NOMO-1 treated with DMSO at 0.1 percent for 48 hours (cell line): ENCODE data around the gene C1orf167.
"Not testable (repeated sequence)": the region's sequence is repeated elsewhere in the genome, so short reads cannot be mapped to it uniquely, and the experiment has no call there.

Source experiments
- DNase-seq: peaks from one replicate; lab custom pipeline; 2025; ENCODE audit not compliant: unreplicated experiment; lab: John Stamatoyannopoulos, UW

The C1orf167 gene

DNA sequence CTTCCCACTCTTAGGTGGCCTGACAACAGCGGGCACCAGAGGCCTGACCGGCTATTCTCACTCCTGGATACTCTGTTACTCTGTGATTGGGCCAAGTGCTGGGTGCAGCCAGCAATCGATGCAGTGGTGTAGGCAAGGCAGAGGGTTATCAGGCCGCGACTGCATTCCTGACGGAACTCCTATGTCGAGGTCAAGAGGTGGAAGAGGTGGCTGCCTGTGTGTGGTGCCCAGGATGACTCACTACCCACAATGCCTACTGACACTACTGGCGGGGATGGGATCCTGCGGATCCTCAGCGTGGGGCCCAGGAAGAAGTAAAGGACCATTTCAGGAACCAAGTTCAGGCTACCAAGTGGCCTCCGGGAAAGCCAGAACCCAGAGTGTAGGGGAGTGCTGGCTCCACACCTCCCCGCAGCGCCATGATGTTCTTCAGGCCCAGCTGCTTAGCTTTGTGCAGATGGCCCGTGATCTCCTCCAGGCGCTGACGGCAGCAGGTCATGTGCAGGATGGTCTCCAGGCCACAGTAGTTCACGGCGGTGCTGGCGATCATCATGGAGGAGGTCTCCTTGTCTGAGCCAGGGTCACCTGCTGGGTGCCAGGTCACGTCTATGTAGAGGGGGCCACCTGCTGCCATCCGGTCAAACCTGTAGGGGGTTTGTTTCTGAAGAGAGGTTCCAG is 38.9 kb downstream of the C1orf167 start:
- no peak for DNase-seq

DNA sequence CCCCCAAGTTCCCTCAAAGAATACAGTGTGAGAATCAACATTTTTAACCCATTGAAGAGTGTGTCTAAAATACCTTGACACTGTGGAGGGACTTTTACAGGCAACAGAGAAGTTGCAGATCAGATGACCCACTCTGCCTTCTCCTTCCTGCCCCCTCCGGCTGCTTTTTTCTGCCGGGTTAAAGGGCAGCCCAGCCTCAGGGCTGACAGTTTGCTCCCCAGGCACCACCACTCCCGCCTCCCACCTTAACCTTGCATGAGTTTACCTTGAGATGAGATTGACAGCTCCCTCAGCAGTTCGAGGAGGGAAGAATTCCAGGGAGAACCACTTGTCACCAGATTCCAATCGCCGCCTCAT is 40.6 kb downstream of the C1orf167 start:
- peak; percentile 18 for DNase-seq

DNA sequence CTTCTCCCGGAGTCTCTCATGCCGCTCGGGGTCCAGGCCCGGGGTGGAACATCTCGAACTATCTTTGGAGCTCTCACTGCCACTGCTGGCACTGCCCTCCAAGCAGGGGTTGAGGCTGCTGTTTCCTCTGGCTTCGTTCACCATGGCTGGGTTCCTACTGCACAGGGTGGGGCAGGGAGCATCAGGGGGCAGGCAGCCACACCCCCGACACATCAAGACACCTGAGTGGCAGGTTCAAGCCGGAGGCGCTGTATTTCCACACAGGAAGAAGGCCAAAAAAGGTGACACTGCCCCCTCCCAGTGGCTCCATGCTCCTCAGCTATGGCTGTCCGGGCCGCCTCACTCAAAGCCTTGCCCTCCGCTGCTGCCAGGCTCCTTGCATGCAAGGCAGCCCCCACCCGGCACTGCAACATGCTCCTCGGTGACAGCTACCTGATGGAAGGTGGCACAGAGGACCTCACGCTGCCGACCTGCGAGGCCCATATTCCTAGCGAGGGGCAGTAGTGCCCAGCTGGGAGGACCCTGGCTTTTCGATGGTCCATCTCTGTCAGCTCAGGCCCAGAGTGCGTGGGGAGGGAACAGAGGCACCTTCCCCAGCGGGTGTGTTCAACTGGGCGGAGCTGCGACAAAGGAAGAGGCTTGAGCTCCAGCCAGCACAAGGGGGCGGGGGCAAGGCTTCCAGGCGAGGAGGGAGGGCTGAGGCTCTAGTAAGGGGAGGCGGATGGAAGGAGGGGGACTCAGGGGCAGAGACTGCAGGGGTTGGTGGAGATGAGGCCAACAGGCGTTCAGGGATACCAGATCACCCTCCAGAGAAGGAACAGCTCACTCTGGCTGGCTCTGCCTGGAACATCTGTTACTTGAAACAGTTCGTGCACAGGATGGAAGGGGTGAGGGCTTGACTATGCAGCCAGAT is 41.2 kb downstream of the C1orf167 start:
- peak; percentile 88 for DNase-seq

DNA sequence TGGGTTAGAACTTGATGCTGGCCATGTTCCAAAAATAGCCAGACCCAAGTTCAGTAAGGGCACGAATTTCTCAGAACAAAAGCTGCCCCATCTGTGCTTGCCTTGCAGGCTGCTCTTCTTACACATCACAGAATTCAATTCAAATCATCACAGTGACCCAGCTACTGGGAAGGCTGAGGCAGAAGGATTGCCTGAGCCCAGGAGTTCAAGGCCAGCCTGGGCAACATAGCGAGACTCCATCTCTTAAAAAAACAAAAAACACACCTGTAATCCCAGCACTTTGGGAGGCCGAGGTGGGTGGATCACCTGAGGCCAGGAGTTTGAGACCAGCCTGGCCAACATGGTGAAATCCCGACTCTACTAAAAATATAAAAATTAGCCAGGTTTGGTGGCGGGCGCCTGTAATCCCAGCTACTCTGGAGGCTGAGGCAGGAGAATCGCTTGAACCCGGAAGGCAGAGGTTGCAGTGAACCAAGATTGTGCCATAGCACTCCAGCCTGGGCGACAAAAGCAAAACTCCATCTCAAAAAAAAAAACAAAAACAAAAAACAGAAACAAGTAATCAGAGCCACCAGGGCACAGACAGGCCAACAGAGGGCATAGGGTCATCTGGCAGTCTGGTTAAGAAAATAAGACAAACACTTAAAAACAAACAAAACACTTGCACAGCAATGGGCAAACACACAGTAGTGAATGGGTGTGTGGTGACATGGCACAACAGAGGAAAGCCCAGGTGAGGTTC is 42.1 kb downstream of the C1orf167 start:
- DNase-seq = not testable (repeated sequence)

DNA sequence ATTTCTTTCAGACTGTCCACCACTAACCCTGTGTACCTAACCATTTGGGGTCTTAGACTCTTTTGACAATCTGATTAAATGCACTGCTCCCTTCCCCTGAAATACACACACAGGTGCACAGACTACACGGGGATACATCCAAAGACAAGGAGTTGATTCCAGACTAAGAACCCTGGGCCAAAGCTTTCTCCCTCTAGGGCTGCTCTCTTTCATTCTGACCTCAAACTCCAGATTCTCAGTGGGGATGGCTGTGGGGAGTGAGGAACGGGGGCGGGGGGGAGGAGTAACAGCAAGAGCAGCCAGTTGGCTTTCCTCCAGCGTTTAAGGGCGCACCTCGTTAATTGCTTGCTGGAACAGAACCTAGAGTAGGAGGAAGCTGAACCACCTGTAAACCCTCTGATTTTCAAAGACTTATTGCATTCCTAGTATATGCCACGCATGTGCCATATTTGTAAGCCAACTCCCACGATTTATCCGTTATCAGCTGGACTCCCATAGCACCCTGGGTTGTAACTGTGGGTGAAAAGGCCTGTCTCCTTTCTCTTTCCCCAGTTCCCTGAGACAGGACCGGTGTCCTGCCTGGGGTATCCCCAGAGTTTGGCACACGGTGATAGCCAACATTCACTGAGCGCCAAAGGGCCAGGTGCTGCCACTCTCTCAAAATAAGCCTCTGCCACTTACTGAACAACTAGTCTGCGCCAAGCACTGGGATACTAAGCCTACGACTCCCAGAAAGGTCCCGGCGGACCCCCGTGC is 42.9 kb downstream of the C1orf167 start:
- DNase-seq = no peak

DNA sequence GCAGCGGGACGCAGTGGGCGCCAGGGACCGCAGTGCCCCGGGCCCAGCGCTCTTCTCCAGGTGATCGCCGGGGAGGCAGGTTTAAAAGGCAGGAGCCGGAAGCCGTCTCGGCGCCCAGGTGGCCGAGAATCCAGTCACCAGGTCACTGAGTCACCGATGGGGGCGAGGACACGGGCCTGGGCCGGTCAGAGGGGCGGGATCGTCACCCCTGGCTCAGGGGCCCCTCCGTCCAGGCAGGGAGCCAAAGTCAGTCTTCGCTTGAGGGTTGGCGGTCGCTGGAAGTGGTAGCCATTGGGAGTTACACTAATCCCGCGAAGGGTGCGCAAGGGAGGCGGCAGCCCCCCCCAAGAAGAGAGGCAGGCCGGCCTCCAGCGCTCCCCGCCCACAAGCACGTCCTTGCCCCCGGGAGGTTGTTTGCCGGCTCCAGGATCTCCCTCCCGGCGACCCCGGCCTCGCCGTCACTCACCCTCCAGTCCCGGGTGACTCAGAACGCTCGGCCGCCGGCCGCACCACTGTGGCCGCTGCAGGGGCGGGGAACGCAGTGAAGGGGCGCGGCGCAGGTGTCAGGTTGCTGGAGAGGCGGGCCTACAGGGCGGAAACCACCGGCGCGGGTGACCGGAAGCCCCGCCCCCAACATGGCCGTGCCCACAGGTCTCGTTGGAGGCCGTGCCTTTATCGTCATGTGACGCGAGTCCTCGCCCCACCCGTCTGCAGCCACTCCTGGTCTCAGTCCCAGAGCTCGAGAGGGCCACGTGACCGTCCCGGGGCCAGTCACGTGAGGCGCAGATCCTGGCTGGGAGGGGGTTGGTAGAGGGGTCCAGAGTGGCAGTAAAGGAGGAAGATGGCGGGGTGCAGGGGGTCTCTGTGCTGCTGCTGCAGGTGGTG is 43.7 kb downstream of the C1orf167 start, which contains the start of the genes CLCN6 and MTHFR:
Gene CLCN6 (plus strand): TSS at position 770 of the 885 bp plus-strand sequence. CDS start 72 bp downstream, at position 842.
Gene MTHFR (minus strand): TSS at position 543 of the 885 bp plus-strand sequence. CDS start 2,848 bp downstream, outside the sequence.
- DNase-seq = peak; percentile 99

DNA sequence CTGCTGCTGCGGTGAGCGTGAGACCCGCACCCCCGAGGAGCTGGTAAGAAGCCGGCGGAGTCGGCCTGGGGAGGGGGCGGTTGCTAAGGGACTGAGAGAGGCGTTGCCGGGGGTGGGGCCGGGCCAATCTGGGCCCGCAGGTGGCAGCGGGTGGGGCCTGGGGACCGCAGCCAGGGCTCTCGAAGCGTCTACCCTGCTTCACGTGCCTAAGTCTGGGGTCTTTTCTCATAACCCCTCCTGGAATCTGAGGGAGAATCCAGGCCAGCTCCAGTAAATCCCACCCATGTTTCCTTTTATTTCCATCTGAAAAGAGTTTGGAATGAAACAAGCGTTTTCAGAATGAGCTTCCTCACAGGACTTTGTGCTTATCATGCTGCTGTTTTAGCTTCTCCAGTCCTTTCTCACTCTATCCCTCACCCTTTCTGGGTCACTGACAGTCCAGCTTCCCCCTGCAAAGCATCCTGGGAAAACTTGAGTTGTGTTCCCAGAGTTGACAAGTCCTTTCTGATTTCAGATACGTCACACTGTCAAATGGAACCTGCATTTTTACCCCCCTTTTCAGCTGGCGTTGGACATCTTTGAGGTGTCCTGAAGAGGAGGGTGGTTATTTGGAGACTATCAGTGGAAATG is 44.4 kb downstream of the C1orf167 start:
- no peak for DNase-seq

DNA sequence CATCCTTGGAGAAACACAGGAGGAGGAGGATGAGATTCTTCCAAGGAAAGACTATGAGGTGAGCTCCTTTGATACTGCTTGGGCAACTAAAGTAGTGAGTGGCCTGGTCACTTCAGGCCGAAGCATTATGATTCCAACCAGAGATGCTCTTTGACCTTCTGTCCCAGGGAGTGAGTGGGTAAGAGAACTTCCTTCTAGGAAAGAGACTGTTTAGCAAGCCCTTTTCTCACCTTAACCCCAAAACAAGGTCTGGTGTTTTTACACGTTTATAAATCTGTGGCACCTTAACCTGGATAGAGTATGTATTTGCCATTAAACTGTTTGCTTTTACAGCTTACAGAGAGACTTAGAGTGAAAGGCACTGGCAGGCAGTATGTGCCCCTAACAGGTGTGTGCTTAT is 45.1 kb downstream of the C1orf167 start:
- no peak for DNase-seq

DNA sequence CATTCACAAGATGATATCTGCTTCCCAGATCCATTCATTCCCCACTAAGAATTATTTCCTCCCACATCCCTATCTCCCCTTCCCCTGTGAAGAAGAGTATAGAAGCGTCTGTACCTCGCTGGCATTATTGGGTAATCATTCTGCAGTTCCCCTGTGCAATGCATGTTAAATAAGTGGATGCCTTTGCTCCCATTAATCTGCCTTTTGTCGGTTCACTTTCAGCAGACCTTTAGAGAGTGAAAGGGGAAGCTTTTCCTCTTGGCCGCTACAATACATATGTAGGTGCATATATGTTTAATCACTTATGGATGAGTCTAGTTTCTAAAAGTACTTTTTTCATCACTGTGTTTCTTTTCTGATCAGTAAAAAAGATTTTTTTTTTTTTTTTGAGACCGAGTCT is 51.0 kb downstream of the C1orf167 start:
- DNase-seq = peak; percentile 65

DNA sequence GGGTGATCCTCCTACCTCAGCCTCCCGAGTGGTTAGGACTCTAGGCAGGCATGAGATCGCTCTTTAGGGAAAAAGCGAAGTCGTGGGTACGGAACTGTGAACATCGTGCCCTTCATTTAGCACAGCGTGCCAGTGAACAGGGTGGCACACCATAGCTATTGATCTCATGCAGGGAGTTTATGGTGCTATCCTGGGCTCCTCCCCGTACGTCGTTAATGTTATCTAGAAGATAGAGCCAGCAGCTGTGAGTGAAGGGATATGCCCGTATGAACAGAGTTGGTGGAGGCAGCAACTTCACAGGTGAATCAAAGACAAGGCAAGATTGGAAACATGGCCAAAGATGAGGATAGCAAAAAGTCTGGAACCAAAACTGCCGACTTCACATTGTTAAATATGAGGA is 55.2 kb downstream of the C1orf167 start:
- DNase-seq = no peak

DNA sequence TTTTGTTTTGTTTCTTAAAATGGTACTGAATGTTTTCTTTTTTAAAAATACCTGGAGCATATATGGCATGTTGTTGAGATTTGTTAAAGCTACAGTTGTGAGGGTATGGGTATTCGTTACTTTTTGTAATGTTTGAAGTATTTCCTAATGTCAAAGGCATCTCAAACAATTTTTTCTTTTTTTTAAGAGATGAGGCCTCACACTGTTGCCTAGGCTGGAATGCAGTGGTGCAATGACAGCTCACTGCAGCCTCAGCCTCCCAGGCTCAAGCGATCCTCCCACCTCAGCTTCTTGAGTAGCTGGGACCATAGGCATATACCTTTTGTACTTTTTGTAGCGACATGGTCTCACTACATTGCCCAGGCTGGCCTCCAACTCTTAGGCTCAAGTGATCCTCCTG is 60.1 kb downstream of the C1orf167 start:
- no peak for DNase-seq

DNA sequence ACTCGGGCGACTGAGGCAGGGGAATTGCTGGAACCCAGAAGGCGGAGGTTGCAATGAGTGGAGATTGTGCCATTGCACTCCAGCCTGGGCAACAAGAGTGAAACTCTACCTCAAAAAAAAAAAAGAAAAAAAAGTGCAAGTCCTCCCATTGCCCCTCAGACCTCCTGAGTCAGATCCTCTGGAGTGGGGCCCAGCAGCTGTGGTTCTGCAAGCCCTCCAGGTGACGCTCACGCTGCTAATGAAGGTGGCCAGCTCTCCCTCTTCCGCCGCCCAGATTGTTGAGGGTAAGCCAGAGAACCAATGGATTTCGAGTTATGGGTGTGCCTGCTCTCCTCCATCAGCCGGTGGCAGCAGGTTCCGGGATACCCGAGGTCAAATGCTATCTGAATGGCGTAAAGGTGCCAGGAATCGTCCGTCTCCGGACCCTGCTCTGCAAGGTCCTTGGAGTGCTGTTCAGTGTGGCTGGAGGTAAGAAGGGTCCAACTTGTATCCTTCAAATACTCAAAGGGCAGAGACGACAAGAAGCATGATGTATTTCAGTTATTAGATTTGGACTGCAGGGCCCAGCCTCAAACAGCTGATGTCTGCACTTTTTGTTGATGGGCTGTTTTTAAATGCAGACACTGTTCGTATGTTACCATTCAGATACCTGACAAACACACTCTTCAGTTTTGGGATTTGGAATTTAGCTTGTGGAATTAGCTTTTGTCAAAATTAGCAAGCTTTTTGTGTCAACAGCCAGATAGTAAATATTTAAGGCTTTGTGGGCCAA is 61.6 kb downstream of the C1orf167 start:
- no peak for DNase-seq

DNA sequence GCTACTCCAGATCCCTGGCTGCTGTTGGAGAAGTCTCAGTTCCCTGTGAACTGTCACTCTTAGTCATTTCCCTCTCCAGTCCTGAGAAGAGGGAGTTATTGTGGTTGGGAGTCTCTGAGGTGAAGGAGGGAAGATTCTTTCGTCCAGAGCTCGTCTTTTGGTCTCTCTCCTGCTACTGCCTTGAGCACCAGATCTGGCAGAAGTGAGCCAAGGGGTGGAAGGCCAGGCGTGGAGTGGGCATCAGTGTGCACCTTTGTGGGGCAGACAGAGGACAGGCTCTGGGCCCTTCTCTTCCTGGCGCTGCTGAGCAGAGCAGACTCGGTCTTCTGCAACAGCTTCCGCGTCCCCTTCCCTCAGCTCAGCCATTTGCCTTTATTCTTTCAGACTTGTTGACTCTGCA is 63.1 kb downstream of the C1orf167 start:
- DNase-seq = no peak

DNA sequence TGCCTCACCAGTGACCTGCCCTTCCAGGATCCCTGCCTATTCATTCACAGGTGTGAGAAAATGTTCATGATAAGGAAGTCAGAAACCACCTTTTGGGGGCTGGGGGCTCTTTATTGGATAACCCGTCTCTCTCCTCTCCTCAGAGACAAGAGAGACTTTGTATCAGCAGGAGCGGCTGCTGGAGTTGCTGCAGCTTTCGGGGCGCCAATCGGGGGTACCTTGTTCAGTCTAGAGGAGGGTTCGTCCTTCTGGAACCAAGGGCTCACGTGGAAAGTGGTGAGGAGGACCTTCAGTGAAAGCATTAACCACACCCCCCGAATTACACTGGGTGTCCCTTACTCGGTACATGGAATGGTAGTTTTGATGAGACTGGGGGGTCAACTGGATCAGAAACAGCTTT is 65.0 kb downstream of the C1orf167 start:
- DNase-seq = no peak

DNA sequence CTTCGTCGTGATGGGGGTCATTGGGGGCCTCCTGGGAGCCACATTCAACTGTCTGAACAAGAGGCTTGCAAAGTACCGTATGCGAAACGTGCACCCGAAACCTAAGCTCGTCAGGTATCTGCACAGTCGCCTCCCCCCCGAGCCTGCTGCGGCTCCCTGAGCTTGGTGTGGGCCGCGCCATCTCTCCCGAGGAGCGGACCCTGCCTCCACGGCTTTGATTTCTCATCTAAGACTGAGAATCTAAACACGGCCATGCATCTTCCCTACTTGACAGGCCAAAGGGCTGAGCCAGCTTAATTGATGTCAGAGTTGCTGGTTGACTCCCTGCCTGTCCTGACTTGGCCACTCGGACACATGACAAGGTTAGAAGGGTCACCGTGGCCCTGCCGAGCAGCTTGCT is 66.5 kb downstream of the C1orf167 start:
- no peak for DNase-seq

DNA sequence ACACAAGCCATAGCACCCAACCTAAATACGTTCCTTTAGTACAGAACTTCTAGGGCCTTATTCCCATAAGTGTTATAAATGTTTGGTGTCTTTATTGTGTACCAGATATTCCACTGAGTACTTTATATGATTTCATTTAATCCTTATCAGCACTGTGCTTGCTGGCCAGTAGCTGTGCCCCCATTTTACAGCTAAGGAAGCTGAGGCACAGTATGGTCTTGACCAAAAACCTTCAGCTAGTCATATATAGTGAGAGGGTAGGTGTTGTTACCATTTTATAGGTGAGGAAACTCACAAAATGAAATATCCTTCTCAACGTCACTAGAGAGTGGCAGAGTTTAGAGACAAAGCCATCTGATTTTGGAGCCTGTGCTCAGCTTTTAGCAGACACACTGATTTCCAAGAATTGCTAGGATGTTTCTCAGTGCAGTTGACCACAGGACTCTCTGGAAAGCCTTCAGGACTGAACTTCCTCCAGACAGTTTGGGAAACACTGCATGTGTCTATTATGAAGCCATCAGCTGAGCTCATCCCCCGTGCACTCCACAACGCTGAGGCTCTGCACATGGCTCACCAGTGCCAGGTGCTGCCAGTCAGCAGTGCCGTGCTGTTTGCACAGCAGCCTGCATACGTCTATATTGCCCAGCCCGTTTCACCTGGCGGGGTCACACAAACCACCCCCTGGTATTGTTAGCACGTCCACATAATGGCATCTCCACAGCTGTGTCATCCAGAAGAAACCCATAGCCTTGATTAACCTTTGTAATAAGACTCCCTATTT is 70.1 kb downstream of the C1orf167 start:
- no peak for DNase-seq

DNA sequence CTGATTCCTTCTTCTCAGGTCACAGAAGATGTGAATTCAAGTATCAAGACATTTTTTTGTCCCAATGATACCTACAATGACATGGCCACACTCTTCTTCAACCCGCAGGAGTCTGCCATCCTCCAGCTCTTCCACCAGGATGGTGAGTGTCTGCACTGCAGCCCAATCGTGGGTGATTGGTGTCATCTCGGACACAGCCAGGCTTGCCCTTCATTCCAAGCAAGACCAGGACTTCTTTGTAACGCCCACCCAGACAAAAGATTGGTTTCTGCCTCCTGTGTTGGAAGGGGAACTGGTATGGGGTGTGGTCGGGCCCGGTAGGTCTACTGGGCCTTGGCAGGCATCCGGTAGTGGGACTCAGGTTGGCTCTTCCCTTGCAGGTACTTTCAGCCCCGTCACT is 71.5 kb downstream of the C1orf167 start:
- DNase-seq = no peak

DNA sequence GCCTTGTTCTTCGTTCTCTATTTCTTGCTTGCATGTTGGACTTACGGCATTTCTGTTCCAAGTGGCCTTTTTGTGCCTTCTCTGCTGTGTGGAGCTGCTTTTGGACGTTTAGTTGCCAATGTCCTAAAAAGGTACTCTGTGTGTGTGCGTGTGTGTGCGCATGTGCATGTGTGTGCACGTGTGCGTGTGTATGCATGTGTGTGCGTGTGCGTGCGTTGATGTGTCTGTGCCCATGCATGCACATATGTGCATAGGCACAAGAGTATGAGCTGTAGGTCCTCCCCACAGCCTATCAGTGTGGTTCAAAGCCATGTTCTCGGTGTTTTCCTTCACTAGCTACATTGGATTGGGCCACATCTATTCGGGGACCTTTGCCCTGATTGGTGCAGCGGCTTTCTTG is 71.9 kb downstream of the C1orf167 start:
- DNase-seq = no peak
